Measurements from ENCODE around the gene AP1G1.

- no peak for TF ChIP-seq CTCF (conservative IDR thresholded peaks at IDR 0.05; ENCODE audit: low read length)
- no peak for TF ChIP-seq EZH2phosphoT487 (IDR thresholded peaks at IDR 0.05; ENCODE audit: borderline replicate concordance, low read depth, low read length)
Measured at GRCh38 chr16:71754108-71754507, 54.5 kb downstream of the AP1G1 start.

Data from OCI-LY7 (cell line).